Heart right ventricle (tissue), 16 donors: Measurements from ENCODE around the gene GNGT2. TPM values are rescaled to one million over a fixed set of nuclear protein-coding genes. Genes with fewer than 3 reads are reported as not detected.
A peak's percentile ranks its signal among the peaks of the same experiment; 100 is the strongest.
"Not testable (repeated sequence)": the region's sequence is repeated elsewhere in the genome, so short reads cannot be mapped to it uniquely, and the experiment has no call there.

Source experiments
- ATAC-seq, 8 donors: fragments of 200-7000 bp; cut with Tn5 transposase; one replicate each; pipeline ENCODE4 v1.9.1; 2020; ENCODE audit warnings: mild to moderate bottlenecking in 8 of 8, moderate library complexity in 8 of 8, moderate number of reproducible peaks in 1 of 8
- DNase-seq, 2 donors: peaks; one replicate each; pipeline ENCODE4 v3.0.0-alpha.2; 2020
- H3K27ac ChIP-seq, 10 donors: fragments of 200-600 bp; sonication (generic) in 2 of 10; one replicate each; pipeline versions ENCODE4 v1.5.0 to v1.8.0; 2020 to 2022; ENCODE audit warnings: mild to moderate bottlenecking in 3 of 10
- H3K27me3 ChIP-seq, 7 donors: fragments of 200-600 bp; one replicate each; pipeline ENCODE4 v1.8.0; 2021 to 2022; ENCODE audit warnings: mild to moderate bottlenecking in 2 of 7
- H3K36me3 ChIP-seq, 9 donors: fragments of 200-600 bp; sonication (generic) in 1 of 9; one replicate each; pipeline versions ENCODE4 v1.5.0 to v1.8.0; 2020 to 2022; ENCODE audit warnings: mild to moderate bottlenecking in 2 of 9
- H3K4me1 ChIP-seq, 9 donors: fragments of 200-600 bp; sonication (generic) in 1 of 9; one replicate each; pipeline versions ENCODE4 v1.5.0 to v1.8.0; 2020 to 2022; ENCODE audit warnings: mild to moderate bottlenecking in 4 of 9
- H3K4me3 ChIP-seq, 10 donors: fragments of 200-600 bp; sonication (generic) in 2 of 10; one replicate each; pipeline versions ENCODE4 v1.5.0 to v1.8.0; 2020 to 2022; ENCODE audit warnings: mild to moderate bottlenecking in 7 of 10, moderate library complexity in 2 of 10
- H3K9me3 ChIP-seq, 11 donors: fragments of 200-600 bp in 10 of 11; sonication (generic) in 2 of 11; one replicate each; pipeline versions ENCODE4 v1.5.0 to v1.8.0; 2013 to 2022; ENCODE audit warnings: mild to moderate bottlenecking in 2 of 11, control low read depth in 1 of 11, moderate library complexity in 1 of 11
- WGBS, 2 donors: extraction: QIAGEN DNeasy Blood & Tissue Kit; methylation state at CpG; one replicate each; pipeline ENCODE4 v1.1.7; 2013; ENCODE audit warnings: inconsistent platforms in 1 of 2; 5-methylcytosine and 5-hydroxymethylcytosine counted together
- intact Hi-C, 10 donors: fragments of 100-400 bp; cut with DNase I; formaldehyde crosslinking; loops; one replicate each; pipeline versions ENCODE4 v1.11.1 to v1.14.2; 2022
- polyA plus RNA-seq, 2 donors: library from polyadenylated mRNA; stranded (reverse); fragments of 200-250 nt; gene quantifications; one replicate each; pipeline ENCODE4 v1.2.3, GENCODE V29; 2013
- total RNA-seq, 10 donors: library from RNA; stranded (reverse); fragmentation: NEBNext Ultra II Directional in 3 of 10; extraction: Animal tissue kit (Norgen Biotek cat#: 25700) in 3 of 10; gene quantifications; one replicate each; pipeline versions ENCODE4 v1.2.1 to v1.2.4, GENCODE V29; 2021 to 2023
- TF ChIP-seq, protein P1 (sequence below), 9 donors: fragments of 200-600 bp; sonication (generic) in 2 of 9; IDR thresholded peaks; one replicate each; pipeline versions ENCODE4 v1.5.0 to v1.8.0; 2021 to 2022; ENCODE audit warnings: antibody characterized with exemption in 9 of 9, mild to moderate bottlenecking in 5 of 9, moderate library complexity in 1 of 9
- donor health status: Arrhythmogenic right ventricular cardiomyopathy.
- donor health status: ischemic (EF 13 %, LVEDD 7.1; RV severe dilation, severe dysfunction).
- donor health status: healthy with polysubstance abuse.
- donor health status: DM: no; HTN: yes; CAD: no.
- donor health status: DM: no; HTN: no; CAD: no.
- donor health status: ischemic (EF 25% LVEDD 6.9; RV normal size, moderate dysfunction).
- donor health status: ischemic (EF 25% LVEDD 5.7; RV mildly dilated, moderate dysfunction).
- donor health status: healthy.
- donor health status: DM: yes; HTN: yes; CAD: no.
- donor health status: Ischemic cardiomyopathy.
- donor health status: ischemic (EF 35%, LVEDD 5.7; RV mildly dilated, moderate dysfunction).
- donor health status: nonischemic (EF 11% LVEDD 7.7; RV severe dilation, severe dysfunction).
- donor health status: DM: yes; HTN: yes; CAD: no.
- donor health status: PGD.
- donor health status: ischemic (EF 29% LVEDD 5.4; RV normal size, mild dysfunction).
- donor health status: nonischemic (EF 23%, LVEDD 6.1; RV moderate dilation, normal function).

The GNGT2 gene
- total and polyA plus RNA-seq, 12 donors, result 0.32 to 4.6 (median 1.7) TPM; not detected in 1

DNA sequence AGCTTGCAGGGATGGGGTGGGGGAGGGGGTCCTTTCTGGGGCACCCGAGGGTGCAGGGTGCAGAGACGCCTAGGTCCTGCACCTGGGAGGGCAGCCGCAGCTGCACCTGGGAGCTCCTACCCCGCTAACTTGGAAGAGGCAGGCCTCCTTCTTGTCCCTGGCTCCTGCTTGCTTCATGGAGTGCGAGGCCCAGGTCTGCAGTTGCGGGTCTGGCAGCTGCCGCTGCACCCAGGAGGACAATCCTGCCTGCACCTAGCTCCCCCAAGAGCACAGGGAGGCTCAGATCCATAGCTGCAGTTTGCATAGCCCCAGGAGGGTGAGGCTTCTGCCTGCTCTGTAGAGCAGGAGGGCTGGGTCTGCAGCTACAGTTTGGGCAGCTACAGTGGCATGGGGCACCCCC lies 26.6 kb downstream of the GNGT2 start:
- Histone ChIP-seq H3K36me3 (no peaks in the 10 kb centered on the region), H3K4me1 (peaks cover 0 to 4% (median 0%) of the 10 kb centered on the region in 9 donors), H3K27ac (no peak overlapping the region), H3K9me3 (peaks cover 0 to 15% (median 0%) of the 10 kb centered on the region in 11 donors), H3K4me3 (no peak overlapping the region), H3K27me3 (peaks cover 0 to 4% (median 0%) of the 10 kb centered on the region in 7 donors)
- 81 to 89% methylated on average over 7 of the region's 7 CpGs for WGBS, 2 donors
- DNase-seq (no peak), ATAC-seq (no peak)
- intact Hi-C loops, result loop anchor here in 7 of 10 donors (5.0 to 10.0 kb wide), 5 partner anchors 38 to 211 kb away; no protein-coding TSS in a partner anchor
- TF ChIP-seq, protein P1, sequence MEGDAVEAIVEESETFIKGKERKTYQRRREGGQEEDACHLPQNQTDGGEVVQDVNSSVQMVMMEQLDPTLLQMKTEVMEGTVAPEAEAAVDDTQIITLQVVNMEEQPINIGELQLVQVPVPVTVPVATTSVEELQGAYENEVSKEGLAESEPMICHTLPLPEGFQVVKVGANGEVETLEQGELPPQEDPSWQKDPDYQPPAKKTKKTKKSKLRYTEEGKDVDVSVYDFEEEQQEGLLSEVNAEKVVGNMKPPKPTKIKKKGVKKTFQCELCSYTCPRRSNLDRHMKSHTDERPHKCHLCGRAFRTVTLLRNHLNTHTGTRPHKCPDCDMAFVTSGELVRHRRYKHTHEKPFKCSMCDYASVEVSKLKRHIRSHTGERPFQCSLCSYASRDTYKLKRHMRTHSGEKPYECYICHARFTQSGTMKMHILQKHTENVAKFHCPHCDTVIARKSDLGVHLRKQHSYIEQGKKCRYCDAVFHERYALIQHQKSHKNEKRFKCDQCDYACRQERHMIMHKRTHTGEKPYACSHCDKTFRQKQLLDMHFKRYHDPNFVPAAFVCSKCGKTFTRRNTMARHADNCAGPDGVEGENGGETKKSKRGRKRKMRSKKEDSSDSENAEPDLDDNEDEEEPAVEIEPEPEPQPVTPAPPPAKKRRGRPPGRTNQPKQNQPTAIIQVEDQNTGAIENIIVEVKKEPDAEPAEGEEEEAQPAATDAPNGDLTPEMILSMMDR (IDR thresholded peaks at IDR 0.05), result no peak

DNA sequence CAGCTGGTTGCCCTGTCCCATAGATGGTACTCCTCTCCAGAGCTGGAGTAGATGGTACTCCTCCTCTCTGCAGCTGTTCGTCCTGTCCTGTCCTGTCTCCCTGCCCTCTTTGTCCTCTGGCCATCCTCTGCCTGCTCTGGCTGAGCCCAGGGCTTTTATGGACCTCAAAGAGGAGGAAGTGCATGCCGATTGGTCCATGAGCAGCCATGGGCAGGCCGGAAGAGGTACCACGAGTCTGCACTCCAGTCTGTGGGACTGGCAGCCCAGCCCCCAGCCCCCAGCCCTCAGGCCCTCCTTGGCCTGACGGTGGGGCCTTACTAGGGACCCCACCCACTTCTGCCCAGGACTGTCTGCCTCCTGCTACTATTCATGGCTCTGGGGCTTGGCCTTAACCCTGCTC lies 27.0 kb downstream of the GNGT2 start:
- TF ChIP-seq, protein P1 (IDR thresholded peaks at IDR 0.05), result no peak
- H3K4me3 ChIP-seq, result no peak overlapping the region
- H3K9me3 ChIP-seq, result peaks cover 0 to 15% (median 0%) of the 10 kb centered on the region in 11 donors
- intact Hi-C loops, result loop anchor here in 7 of 10 donors (5.0 to 10.0 kb wide), 5 partner anchors 39 to 211 kb away; no protein-coding TSS in a partner anchor
- WGBS, 2 donors, result 88 to 89% methylated on average over 5 of the region's 5 CpGs
- ATAC-seq (peak in 1 of 8 donors; percentile 22), DNase-seq (no peak)
- H3K27ac ChIP-seq, result no peak overlapping the region
- peaks cover 0 to 4% (median 0%) of the 10 kb centered on the region in 7 donors for H3K27me3 ChIP-seq
- no peaks in the 10 kb centered on the region for H3K36me3 ChIP-seq
- peaks cover 0 to 4% (median 0%) of the 10 kb centered on the region in 9 donors for H3K4me1 ChIP-seq

DNA sequence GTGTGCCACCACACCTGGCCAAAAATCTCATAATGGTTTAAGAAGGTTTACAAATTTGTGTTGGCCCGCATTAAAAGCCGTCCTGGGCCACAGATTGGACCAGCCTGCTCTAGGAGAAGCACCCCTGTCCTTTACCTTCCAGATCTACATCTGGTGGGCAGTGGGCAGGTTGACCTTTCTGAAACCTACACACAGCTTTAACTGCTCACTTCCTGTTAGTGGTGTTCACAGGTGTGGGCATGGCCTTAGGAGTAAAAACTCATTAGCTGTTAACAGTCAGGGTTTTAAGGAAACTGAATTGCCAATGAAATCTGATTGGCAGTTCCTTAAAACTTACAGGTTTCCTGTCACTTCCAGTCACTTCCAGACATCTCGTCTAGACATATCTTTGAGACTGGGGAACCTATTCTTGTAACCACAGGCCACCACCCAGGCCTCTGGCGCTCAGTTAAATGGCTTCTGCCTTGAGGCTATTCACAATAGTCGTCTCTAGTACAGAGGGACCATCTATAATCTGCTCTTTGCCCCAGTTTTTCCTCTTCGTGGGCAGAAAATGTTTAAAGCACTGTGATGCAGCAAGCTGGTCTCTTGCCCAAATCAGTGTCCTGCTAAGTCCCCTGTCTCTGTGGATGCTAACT lies 29.3 kb downstream of the GNGT2 start:
- TF ChIP-seq, protein P1 (IDR thresholded peaks at IDR 0.05), result no peak
- intact Hi-C loops, result loop anchor here (1.0 to 10.0 kb wide), 8 partner anchors 41 to 214 kb away; no protein-coding TSS in a partner anchor
- ATAC-seq (no peak), DNase-seq (no peak)
- peaks cover 0 to 4% (median 0%) of the 10 kb centered on the region in 9 donors for H3K4me1 ChIP-seq
- H3K36me3 ChIP-seq, result no peaks in the 10 kb centered on the region
- 77 to 78% methylated on average over 6 of the region's 6 CpGs for WGBS, 2 donors
- no peak overlapping the region for H3K4me3 ChIP-seq
- H3K9me3 ChIP-seq, result peaks cover 0 to 35% (median 10%) of the 10 kb centered on the region in 11 donors
- H3K27ac ChIP-seq, result no peak overlapping the region
- H3K27me3 ChIP-seq, result peaks cover 0 to 4% (median 0%) of the 10 kb centered on the region in 7 donors

DNA sequence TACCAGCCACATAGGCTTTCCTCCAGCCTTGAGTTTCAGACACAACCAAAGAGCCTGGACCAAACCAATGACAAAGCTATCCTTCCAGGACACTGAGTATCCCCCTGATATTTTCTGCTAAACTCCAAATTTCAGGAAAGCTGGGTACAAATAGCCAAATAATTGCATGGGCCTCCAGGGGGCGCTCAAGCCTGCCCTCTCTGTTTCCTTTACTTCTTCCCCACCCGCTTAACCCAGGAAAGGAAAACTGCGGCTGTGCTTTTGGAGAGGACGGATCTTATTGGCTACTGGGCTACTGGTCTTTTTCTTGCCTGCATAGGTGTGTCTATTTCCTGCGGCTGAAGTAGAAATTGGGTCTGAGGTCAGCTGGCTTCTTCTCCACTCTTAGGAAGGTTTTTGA lies 30.1 kb downstream of the GNGT2 start:
- H3K4me1 ChIP-seq, result peaks cover 0 to 4% (median 0%) of the 10 kb centered on the region in 9 donors
- H3K9me3 ChIP-seq, result peaks cover 0 to 37% (median 18%) of the 10 kb centered on the region in 11 donors
- no peak overlapping the region for H3K4me3 ChIP-seq
- peak in 6 of 8 donors; percentile 49 to 81 (median 62) for ATAC-seq
- intact Hi-C loops, result loop anchor here (1.0 to 10.0 kb wide), 8 partner anchors 42 to 214 kb away; no protein-coding TSS in a partner anchor
- DNase-seq, result peak; percentile 59 to 66
- H3K27ac ChIP-seq, result no peak overlapping the region
- TF ChIP-seq, protein P1 (IDR thresholded peaks at IDR 0.05), result peak; percentile 57 to 84 (median 76)
- H3K36me3 ChIP-seq, result no peaks in the 10 kb centered on the region
- 11 to 14% methylated on average over 5 of the region's 5 CpGs for WGBS, 2 donors
- peaks cover 0 to 4% (median 0%) of the 10 kb centered on the region in 7 donors for H3K27me3 ChIP-seq

DNA sequence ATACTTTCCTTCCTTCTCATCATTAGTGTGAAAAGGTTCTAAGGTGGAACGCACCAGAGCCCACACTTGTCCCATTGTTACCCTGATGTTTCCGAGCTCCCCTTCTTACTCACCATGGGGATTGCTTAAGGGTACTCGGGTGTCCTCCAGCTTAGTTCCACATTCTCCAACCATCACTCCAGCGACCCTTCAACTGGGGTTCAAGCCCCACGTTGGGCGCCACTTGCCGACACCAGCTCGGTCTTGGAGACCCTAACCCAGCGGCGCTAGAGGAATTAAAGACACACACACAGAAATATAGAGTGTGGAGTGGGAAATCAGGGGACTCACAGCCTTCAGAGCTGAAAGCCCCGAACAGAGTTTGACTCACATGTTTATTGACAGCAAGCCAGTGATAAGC lies 34.4 kb downstream of the GNGT2 start:
- not testable (repeated sequence) for H3K4me1 ChIP-seq, ATAC-seq, H3K4me3 ChIP-seq, H3K36me3 ChIP-seq, DNase-seq, H3K27ac ChIP-seq
- peaks cover 0 to 51% (median 26%) of the 10 kb centered on the region in 11 donors for H3K9me3 ChIP-seq
- intact Hi-C loops, result loop anchor here in 2 of 10 donors (10.0 kb wide), 2 partner anchors 49 to 219 kb away; no protein-coding TSS in a partner anchor
- H3K27me3 ChIP-seq, result peaks cover 0 to 16% (median 1%) of the 10 kb centered on the region in 7 donors
- 86 to 88% methylated on average over 11 of the region's 11 CpGs for WGBS, 2 donors

DNA sequence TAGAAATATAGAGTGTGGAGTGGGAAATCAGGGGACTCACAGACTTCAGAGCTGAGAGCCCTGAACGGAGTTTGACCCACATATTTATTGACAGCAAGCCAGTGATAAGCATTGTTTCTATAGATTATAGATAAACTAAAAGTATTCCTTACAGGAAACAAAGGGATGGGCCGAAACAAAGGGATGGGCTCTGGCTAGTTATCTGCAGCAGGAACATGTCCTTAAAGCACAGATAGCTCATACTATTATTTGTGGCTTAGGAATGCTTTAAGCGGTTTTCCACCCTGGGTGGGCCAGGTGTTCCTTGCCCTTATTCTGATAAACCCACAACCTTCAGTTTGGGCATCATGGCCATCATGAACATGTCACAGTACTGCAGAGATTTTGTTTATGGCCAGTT lies 39.7 kb downstream of the GNGT2 start:
- not testable (repeated sequence) for H3K27ac ChIP-seq, ATAC-seq

More for the DNA sequence above, 39.7 kb downstream of the GNGT2 start:
- 76% methylated on average over 3 of the region's 3 CpGs for WGBS, 2 donors
- peaks cover 0 to 68% (median 50%) of the 10 kb centered on the region in 7 donors for H3K27me3 ChIP-seq
- intact Hi-C loops, result loop anchor here in 2 of 10 donors (10.0 kb wide), 2 partner anchors 54 to 224 kb away; no protein-coding TSS in a partner anchor
- not testable (repeated sequence) for DNase-seq, H3K4me3 ChIP-seq, H3K36me3 ChIP-seq, H3K4me1 ChIP-seq
- peaks cover 0 to 26% (median 12%) of the 10 kb centered on the region in 11 donors for H3K9me3 ChIP-seq
